Measurements from ENCODE around the gene THSD7B. TPM values are rescaled to one million over a fixed set of nuclear protein-coding genes. Genes with fewer than 3 reads are reported as not detected.
"Not testable (repeated sequence)": the region's sequence is repeated elsewhere in the genome, so short reads cannot be mapped to it uniquely, and the experiment has no call there.

Gene THSD7B
- polyA plus RNA-seq, 6 donors from 2014 or later: 0.09 TPM; not detected in 5

DNA sequence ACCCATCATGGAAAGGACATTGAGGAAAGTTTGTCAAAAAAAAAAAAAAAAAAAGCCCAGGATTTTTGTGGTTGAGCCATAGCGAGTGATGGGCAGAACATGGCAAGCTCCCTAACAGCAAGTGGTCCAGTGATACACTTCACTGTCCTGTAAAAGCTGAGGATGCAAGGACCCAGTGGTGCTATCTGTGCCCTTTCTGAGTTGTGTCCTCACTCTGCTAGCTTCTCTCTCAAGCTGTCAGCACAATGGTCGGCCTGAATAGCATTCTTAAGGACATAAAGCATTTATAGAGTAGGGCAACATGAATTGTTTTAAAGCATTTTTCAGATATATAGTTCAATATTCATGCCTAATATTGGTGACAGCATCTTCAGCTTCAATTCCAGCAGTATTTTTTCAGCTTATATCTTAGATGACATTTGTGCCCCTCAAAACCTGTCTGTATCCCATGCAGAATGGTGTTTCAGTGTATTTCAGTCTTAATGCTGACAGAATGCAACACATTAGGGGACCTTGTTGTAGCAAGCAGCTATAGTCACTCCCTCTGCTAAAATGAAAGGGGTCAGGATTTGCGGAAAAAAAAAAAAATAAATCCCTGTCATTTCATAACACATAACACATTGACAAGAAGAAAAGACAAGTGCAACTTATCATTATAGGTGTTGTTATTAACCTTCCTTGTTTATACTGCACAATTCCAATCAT, 496.7 kb downstream of the THSD7B start:
- Mint-ChIP-seq H3K4me3 (no peak overlapping the region), H3K27ac (no peak overlapping the region), H3K9me3 (peaks cover 0 to 10% (median 3%) of the 10 kb centered on the region in 7 donors), H3K36me3 (no peaks in the 10 kb centered on the region), H3K27me3 (no peaks in the 10 kb centered on the region), H3K4me1 (no peaks in the 10 kb centered on the region)
- ATAC-seq (ENCODE audit: low read depth in 2 of 2): no peak
- DNase-seq: no peak

DNA sequence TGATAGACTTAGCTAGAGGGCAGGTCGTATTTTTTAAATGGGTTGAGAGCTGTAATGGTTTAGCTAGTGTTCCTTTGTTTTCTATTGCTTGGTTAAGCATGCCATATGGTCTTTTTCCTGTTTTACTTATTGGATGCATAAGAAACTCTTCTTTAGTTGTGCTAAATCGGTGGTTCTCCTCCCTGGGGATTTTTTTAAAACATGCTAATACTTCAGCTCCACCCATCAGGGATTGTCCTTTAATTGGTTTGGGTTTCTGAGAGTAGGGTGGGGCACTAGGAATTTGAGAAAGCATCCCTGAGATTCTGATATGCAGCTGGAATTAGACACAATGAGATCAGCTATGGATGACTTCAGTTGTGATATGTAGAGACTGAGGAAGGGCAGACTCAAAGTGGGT, 497.2 kb downstream of the THSD7B start:
- H3K27me3 Mint-ChIP-seq: no peaks in the 10 kb centered on the region
- no peak overlapping the region for H3K27ac Mint-ChIP-seq
- H3K36me3 Mint-ChIP-seq: no peaks in the 10 kb centered on the region
- peaks cover 0 to 10% (median 3%) of the 10 kb centered on the region in 7 donors for H3K9me3 Mint-ChIP-seq
- no peak for ATAC-seq (ENCODE audit: low read depth in 2 of 2)
- no peak overlapping the region for H3K4me3 Mint-ChIP-seq
- no peak for DNase-seq
- no peaks in the 10 kb centered on the region for H3K4me1 Mint-ChIP-seq

DNA sequence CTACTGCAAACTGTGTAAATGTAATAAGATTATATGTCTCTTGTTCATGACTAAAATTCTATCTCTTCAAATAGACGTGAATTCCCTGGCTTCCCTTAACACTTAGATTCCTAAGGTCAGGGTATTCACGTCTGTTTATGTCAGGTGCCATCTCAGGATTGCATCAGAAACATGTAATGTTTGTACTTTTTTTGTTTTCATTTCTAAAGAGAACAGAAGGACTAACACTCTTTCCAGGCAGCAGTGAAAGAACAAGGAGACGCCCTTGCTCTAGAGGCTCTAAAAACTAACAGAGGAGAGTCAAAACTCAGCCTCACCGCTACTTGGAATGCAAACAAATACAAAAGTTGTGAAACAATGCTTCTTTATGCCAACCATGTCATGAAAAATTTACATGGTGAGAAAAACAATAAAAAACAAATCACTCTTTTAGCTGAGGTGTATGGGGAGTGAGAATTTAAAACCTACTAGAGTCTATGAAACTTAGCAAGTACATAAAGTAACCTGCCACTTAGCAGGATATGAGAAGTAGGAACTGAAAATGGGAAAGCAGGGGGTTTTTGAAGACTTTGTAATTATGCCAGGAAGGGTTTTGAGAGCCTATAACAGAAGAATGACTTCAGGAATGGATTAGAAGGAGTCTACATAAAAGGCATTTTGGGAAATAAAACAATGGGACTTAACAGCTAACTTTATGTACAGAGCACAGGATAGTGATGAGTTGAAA, 522.7 kb downstream of the THSD7B start:
- Mint-ChIP-seq H3K4me3 (no peak overlapping the region), H3K27me3 (no peaks in the 10 kb centered on the region), H3K4me1 (no peaks in the 10 kb centered on the region), H3K9me3 (peaks cover 0 to 11% (median 8%) of the 10 kb centered on the region in 7 donors), H3K27ac (no peak overlapping the region), H3K36me3 (no peaks in the 10 kb centered on the region)
- DNase-seq (no peak), ATAC-seq (ENCODE audit: low read depth in 2 of 2) (no peak)

DNA sequence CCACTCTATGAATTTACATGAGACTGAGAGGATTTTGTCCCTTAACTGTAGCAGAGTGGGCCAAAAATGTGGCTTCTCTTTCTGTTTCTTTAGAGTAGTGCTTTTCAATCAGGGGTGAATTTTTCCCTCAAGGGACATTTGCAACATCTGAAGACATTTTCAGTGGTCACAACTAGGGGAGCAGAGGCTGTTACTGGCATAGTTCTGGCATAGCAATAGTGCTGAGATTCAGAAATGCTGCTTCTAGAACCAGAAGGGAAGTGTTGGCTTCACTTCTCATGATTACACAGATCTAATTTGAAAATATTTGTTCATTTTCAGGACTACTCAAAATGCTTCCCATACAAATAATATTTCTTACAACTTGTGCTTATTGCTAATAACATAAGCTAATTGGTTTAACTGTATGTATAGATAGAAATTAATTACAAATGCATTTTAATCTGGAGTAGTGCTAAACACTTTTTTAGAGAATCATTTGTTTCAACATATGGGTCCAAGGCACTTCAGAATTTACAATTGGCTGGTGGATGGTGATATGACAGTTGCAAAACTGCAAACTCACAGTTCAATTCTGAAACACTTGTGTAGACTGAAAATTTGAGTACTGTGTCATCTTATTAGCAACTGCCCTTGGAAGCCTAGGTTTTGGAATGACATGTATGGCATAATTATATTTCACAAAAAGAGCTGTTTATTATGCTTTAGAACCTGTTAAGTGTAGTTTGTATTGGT, 526.7 kb downstream of the THSD7B start:
- H3K4me1 Mint-ChIP-seq: no peaks in the 10 kb centered on the region
- ATAC-seq (ENCODE audit: low read depth in 2 of 2) (no peak), DNase-seq (no peak)
- H3K27me3 Mint-ChIP-seq: no peaks in the 10 kb centered on the region
- H3K9me3 Mint-ChIP-seq: peaks cover 0 to 11% (median 2%) of the 10 kb centered on the region in 7 donors
- H3K36me3 Mint-ChIP-seq: no peaks in the 10 kb centered on the region
- no peak overlapping the region for H3K27ac Mint-ChIP-seq
- no peak overlapping the region for H3K4me3 Mint-ChIP-seq

DNA sequence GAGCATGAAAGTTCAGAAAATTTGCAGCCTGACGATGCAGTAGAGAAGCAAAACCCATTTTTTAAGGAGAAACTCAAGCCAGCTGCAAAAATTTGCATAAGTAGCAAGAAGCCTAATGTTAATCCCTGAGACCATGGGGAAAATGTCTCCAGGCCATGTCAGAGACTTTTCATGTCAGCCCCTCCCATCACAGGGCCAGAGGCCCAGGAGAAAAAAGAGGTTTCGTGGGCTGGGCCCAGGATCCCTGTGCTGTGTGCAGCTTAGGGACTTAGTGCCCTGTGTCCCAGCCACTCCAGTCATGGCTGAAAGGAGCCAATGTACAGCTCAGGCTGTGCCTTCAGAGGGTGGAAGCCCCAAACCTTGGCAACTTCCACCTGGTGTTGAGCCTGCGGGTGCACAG, 533.0 kb downstream of the THSD7B start:
- no peak overlapping the region for H3K4me3 Mint-ChIP-seq
- ATAC-seq (ENCODE audit: low read depth in 2 of 2): no peak
- H3K27me3 Mint-ChIP-seq: no peaks in the 10 kb centered on the region
- H3K27ac Mint-ChIP-seq: no peak overlapping the region
- DNase-seq: no peak
- peaks cover 2 to 13% (median 7%) of the 10 kb centered on the region in 7 donors for H3K9me3 Mint-ChIP-seq
- H3K36me3 Mint-ChIP-seq: no peaks in the 10 kb centered on the region
- H3K4me1 Mint-ChIP-seq: no peaks in the 10 kb centered on the region

DNA sequence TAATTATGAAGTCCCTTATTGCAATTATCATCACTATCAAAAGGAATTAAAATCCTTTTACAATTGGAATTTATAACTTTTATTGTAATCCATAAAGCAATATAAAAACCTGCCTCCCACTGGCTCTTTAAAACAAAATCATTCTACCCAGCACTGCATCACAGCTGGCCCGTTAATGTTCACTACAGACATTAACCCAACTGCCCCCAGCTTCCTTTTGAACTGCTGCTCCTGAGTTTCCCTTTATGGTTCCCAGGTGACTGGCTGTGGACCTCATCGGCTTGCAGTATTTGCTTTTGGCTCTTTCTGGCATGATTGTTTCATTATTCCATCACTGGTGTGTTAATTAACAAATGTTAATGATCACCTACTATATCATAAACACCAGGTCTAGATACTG, 535.6 kb downstream of the THSD7B start:
- no peaks in the 10 kb centered on the region for H3K36me3 Mint-ChIP-seq

DNA sequence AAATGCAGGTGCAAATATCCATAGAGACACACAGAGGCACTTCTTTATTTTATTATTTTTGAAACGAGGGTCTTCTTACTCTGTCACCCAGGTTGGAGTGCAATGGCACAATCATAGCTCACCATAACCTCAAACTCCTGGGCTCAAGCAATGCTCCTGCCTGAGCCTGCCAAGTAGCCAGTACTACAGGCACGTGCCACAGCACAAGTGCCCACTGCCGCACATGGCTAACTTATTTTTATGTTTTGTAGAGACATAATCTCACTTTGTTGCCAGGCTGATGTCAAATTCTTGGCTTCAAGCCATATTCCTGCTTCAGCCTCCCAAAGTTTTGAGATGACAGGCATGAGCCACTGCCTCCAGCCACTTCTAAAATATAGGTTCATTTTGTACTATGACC, 537.6 kb downstream of the THSD7B start:
- Mint-ChIP-seq H3K4me1 (no peaks in the 10 kb centered on the region), H3K27me3 (no peaks in the 10 kb centered on the region), H3K36me3 (no peaks in the 10 kb centered on the region), H3K27ac (no peak overlapping the region), H3K4me3 (no peak overlapping the region), H3K9me3 (peaks cover 0 to 5% (median 3%) of the 10 kb centered on the region in 7 donors)
- no peak for DNase-seq
- ATAC-seq (ENCODE audit: low read depth in 2 of 2): no peak

More for the DNA sequence above, 535.6 kb downstream of the THSD7B start:
- no peak for DNase-seq
- H3K4me3 Mint-ChIP-seq: no peak overlapping the region
- peaks cover 0 to 13% (median 7%) of the 10 kb centered on the region in 7 donors for H3K9me3 Mint-ChIP-seq
- no peak overlapping the region for H3K27ac Mint-ChIP-seq
- H3K27me3 Mint-ChIP-seq: no peaks in the 10 kb centered on the region
- ATAC-seq (ENCODE audit: low read depth in 2 of 2): no peak
- no peaks in the 10 kb centered on the region for H3K4me1 Mint-ChIP-seq

DNA sequence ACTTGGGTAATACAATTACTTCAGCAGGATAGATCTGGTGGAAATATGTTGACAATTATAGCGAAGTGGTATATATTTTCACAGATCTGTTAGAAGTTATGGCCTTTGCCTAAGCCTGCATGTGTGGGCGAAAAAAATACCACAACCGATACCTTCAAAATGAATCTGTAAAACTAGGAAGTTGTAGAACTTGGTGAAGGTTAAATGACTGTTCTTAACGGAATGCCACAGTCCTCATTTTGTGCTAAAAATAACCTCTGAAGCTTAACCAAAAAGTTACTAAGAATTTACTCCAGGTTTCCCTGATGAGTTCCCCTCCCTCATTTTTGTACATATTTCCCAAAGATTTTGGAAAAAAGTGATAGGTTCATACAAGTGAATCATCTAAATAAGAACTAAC, 550.7 kb downstream of the THSD7B start:
- no peaks in the 10 kb centered on the region for H3K4me1 Mint-ChIP-seq
- H3K4me3 Mint-ChIP-seq: no peak overlapping the region
- H3K9me3 Mint-ChIP-seq: peaks cover 2 to 13% (median 3%) of the 10 kb centered on the region in 7 donors
- H3K27ac Mint-ChIP-seq: no peak overlapping the region
- H3K36me3 Mint-ChIP-seq: no peaks in the 10 kb centered on the region
- no peak for ATAC-seq (ENCODE audit: low read depth in 2 of 2)
- no peaks in the 10 kb centered on the region for H3K27me3 Mint-ChIP-seq
- no peak for DNase-seq

DNA sequence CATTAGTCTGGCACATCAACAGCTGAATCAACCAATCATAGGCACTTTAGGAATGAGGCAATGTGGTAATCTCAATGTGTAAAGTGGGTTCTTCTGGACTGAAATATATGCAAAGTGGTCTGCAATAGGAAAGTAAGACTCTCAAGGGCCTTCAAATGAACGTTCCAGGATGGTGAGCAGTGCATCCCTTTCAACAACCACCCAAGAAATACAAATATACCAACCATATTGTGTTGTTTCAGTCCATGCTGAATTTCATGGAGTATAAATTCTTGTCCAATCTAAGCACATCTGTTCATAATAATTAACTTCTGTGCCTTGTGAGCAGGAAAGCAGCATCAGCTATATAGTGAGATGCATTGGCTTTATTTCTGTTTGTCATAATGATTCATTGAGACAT, 556.2 kb downstream of the THSD7B start:
- Mint-ChIP-seq H3K9me3 (peaks cover 0 to 9% (median 0%) of the 10 kb centered on the region in 7 donors), H3K36me3 (no peaks in the 10 kb centered on the region)
- DNase-seq: no peak

DNA sequence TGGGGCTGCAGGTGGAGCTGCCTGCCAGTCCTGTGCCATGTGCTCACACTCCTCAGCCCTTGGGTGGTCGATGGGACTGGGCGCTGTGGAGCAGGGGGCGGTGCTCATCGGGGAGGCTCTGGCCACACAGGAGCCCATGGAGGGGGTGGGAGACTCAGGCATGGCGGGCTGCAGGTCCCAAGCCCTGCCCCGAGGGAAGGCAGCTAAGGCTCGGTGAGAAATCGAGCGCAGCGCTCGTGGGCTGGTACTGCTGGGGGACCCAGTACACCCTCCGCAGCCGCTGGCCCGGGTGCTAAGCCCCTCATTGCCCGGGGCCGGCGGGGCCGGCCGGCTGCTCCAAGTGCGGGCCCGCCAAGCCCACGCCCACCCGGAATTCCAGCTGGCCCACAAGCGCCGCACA, 566.2 kb downstream of the THSD7B start:
- ATAC-seq (ENCODE audit: low read depth in 2 of 2); H3K27ac Mint-ChIP-seq; H3K27me3 Mint-ChIP-seq; H3K4me1 Mint-ChIP-seq; H3K4me3 Mint-ChIP-seq; DNase-seq; H3K36me3 Mint-ChIP-seq: not testable (repeated sequence)
- H3K9me3 Mint-ChIP-seq: peaks cover 3 to 24% (median 14%) of the 10 kb centered on the region in 7 donors

More for the DNA sequence above, 556.2 kb downstream of the THSD7B start:
- Mint-ChIP-seq H3K4me3 (no peak overlapping the region), H3K4me1 (no peaks in the 10 kb centered on the region), H3K27me3 (peaks cover 0 to 3% (median 0%) of the 10 kb centered on the region in 3 donors), H3K27ac (no peak overlapping the region)
- ATAC-seq (ENCODE audit: low read depth in 2 of 2): no peak

DNA sequence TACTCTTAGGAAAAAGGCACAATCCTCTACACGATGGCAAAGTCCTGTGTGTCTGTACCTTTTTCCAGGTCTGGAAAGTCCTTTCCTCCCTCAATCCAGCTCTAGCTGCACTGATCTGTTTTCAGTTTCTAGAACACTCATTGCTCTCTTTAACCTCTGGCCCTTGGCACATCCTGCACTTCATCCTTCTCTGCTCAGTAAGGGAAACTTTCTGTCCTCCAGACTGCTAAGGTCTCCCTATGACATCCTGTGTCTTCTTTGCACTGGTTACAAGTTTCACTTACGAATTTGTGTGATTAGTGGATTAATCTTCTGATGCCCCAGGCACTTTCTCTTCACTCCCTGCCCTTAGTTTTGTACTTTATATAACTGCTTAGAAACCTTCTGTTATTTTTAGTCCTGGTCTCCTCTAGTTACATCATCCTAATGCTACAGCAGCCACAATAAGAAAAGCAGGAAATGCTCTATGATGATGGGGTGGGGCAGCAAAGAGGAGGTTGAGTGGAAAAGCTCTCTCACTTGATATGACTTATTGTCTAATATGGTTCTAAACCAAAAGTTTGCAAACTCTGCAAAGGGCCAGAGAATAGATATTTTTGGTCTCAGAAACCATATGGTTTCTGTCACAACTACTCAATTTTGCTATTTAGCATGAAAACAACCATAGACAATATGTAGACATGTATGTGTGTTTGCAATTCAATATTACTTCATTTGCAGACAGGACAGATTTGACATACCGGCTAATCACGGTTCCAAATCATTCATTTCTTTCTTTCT, 568.2 kb downstream of the THSD7B start:
- Mint-ChIP-seq H3K27me3 (no peaks in the 10 kb centered on the region), H3K4me3 (no peak overlapping the region), H3K4me1 (no peaks in the 10 kb centered on the region), H3K36me3 (no peaks in the 10 kb centered on the region), H3K9me3 (peaks cover 3 to 23% (median 14%) of the 10 kb centered on the region in 7 donors), H3K27ac (no peak overlapping the region)
- ATAC-seq (ENCODE audit: low read depth in 2 of 2) (no peak), DNase-seq (no peak)

DNA sequence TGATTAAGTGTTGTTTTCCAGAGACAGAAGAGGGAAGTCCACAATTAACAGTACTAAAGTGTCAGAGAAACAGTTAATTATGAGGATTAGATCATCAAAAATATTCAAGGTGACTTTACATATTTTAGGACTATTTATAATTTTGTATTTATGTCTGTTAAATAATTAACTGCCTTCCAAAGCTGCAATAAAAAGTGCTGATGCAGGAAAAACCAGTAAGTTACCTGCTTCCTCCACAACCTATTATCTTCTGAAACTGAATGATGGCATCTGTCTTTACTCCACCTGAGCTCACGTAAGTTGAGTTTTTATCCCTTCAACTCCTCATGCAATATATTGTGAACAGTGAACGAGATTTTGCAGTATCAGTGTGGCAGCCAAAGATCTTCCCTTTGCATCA, 570.7 kb downstream of the THSD7B start:
- Mint-ChIP-seq H3K4me3 (no peak overlapping the region), H3K4me1 (no peaks in the 10 kb centered on the region), H3K36me3 (no peaks in the 10 kb centered on the region), H3K27me3 (no peaks in the 10 kb centered on the region), H3K9me3 (peaks cover 0 to 11% (median 4%) of the 10 kb centered on the region in 7 donors), H3K27ac (no peak overlapping the region)
- no peak for DNase-seq
- ATAC-seq (ENCODE audit: low read depth in 2 of 2): no peak

DNA sequence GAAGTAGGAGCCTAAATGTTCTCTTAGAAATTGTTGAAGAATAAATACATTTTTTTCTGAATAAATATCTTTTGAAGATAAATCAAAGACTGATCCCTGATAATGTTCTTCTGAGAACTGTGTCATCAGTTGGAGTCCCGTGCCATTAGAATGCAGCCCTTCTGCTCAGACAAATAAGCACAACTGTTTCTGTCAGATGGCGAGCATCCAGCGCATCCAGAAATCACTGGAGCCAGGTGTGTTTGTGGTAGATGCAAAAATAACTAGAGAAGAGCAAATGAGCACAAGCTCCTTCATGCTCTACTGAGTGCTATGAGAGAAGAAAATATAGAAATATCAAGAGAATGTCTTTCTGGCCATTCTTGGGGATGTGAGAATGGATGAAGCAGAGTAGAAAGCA, 573.7 kb downstream of the THSD7B start:
- H3K9me3 Mint-ChIP-seq: peaks cover 0 to 5% (median 0%) of the 10 kb centered on the region in 7 donors
- H3K36me3 Mint-ChIP-seq: no peaks in the 10 kb centered on the region
- no peaks in the 10 kb centered on the region for H3K27me3 Mint-ChIP-seq
- H3K27ac Mint-ChIP-seq: no peak overlapping the region
- ATAC-seq (ENCODE audit: low read depth in 2 of 2) (no peak), DNase-seq (no peak)
- no peak overlapping the region for H3K4me3 Mint-ChIP-seq
- H3K4me1 Mint-ChIP-seq: no peaks in the 10 kb centered on the region
